AG04449 (cell line): ENCODE measurements around the gene POLR3H.

ENCODE experiments used
- CTCF ChIA-PET: fragments of 350-600 bp; formaldehyde crosslinking; extraction: SDS; loops from one replicate; lab custom pipeline; 2021; ENCODE audit warnings: antibody characterized with exemption; lab: Yijun Ruan, JAX
- POLR2A ChIA-PET: fragments of 400-600, 350-600 bp; formaldehyde crosslinking; extraction: SDS; loops from one replicate; lab custom pipeline; 2020; ENCODE audit warnings: antibody characterized with exemption, inconsistent platforms; lab: Yijun Ruan, JAX
- DNase-seq: peaks from one replicate; pipeline ENCODE4 v3.0.0-alpha.2; 2010; ENCODE audit warnings: low read depth, low spot score
- H3K4me3 ChIP-seq: 2 replicates; pipeline ENCODE4 v1.5.1; 2011; ENCODE audit warnings: low read depth, mild to moderate bottlenecking, control low read depth, low read length
- TF ChIP-seq, protein P1 (sequence below): IDR thresholded peaks from one replicate; pipeline ENCODE4 v1.5.1; 2011; ENCODE audit warnings: mild to moderate bottlenecking, moderate library complexity, low read length, control low read depth, inconsistent platforms; ENCODE audit not compliant: insufficient read depth; ENCODE audit errors: missing control alignments

Gene POLR3H

DNA sequence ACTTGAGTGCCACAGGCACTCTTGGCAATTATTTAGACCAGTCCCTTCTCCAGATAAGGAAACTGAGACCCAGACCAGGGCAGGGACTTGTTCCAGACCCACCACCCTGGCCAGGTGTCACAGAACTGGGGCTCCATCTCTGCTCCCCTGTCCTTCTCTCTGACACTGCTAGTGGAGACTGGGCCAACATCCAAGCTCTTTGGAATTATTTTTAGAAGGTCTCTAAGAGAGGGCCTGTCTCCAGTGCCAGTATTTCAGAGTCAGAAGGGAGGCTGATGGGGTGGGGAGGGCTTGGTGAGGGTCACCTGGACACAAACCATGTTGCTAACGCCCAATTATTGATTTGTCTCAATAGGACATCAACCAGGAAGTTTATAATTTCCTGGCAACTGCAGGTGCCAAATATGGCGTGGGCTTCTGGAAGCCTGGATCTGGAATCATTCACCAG lies 32.7 kb downstream of the POLR3H start:
- POLR2A ChIA-PET = interaction anchor here (0.7 kb wide), 1 partner anchor 12 kb away, joined by 3 read pairs; no protein-coding TSS in a partner anchor
- no peak for DNase-seq
- H3K4me3 ChIP-seq = no peak overlapping the region
- CTCF ChIA-PET = interaction anchor here (1.2 to 1.5 kb wide), 3 partner anchors 10 to 31 kb away, joined by 3 to 4 read pairs (median 3); no protein-coding TSS in a partner anchor
- TF ChIP-seq, protein P1, sequence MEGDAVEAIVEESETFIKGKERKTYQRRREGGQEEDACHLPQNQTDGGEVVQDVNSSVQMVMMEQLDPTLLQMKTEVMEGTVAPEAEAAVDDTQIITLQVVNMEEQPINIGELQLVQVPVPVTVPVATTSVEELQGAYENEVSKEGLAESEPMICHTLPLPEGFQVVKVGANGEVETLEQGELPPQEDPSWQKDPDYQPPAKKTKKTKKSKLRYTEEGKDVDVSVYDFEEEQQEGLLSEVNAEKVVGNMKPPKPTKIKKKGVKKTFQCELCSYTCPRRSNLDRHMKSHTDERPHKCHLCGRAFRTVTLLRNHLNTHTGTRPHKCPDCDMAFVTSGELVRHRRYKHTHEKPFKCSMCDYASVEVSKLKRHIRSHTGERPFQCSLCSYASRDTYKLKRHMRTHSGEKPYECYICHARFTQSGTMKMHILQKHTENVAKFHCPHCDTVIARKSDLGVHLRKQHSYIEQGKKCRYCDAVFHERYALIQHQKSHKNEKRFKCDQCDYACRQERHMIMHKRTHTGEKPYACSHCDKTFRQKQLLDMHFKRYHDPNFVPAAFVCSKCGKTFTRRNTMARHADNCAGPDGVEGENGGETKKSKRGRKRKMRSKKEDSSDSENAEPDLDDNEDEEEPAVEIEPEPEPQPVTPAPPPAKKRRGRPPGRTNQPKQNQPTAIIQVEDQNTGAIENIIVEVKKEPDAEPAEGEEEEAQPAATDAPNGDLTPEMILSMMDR = no peak

- H3K4me3 ChIP-seq = no peak overlapping the region
- no peak for DNase-seq
- ChIA-PET CTCF (interaction anchor here (1.0 to 1.7 kb wide), 3 partner anchors 9 to 14 kb away, joined by 3 to 7 read pairs (median 3); no protein-coding TSS in a partner anchor), POLR2A (no interaction called here)
- TF ChIP-seq, protein P1 = no peak
Measured at GRCh38 chr22:41508770-41509170, 35.5 kb downstream of the POLR3H start.

DNA sequence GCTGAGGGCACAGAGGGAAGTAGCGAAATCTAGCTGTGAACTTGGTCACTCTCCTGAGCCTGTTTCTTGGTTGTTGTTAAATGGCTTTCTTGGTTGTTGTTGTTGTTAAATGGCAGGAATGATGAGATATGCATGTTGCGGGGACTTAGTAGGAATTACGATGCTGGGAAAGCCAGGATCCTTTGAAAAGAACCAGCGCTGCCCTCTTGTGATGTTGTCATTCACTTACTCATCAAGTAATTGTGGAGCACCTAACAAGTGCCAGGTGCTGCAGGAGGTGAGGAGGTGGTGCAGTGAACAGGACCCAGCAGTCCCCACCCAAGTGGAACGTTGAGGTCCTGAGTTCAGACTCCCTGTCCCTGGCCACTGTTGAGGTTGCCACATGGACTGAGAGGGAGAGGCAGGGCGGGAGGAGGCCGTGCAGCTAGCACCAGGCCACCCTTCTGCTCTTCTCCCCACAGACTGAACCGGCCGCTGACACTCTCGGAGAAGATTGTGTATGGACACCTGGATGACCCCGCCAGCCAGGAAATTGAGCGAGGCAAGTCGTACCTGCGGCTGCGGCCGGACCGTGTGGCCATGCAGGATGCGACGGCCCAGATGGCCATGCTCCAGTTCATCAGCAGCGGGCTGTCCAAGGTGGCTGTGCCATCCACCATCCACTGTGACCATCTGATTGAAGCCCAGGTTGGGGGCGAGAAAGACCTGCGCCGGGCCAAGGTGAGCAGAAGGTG lies 36.8 kb downstream of the POLR3H start:
- TF ChIP-seq, protein P1 = no peak
- ChIA-PET CTCF (interaction anchor here (0.7 to 4.2 kb wide), 2 partner anchors 9 kb away, joined by 3 to 37 read pairs; no protein-coding TSS in a partner anchor), POLR2A (no interaction called here)
- no peak overlapping the region for H3K4me3 ChIP-seq
- DNase-seq = no peak

DNA sequence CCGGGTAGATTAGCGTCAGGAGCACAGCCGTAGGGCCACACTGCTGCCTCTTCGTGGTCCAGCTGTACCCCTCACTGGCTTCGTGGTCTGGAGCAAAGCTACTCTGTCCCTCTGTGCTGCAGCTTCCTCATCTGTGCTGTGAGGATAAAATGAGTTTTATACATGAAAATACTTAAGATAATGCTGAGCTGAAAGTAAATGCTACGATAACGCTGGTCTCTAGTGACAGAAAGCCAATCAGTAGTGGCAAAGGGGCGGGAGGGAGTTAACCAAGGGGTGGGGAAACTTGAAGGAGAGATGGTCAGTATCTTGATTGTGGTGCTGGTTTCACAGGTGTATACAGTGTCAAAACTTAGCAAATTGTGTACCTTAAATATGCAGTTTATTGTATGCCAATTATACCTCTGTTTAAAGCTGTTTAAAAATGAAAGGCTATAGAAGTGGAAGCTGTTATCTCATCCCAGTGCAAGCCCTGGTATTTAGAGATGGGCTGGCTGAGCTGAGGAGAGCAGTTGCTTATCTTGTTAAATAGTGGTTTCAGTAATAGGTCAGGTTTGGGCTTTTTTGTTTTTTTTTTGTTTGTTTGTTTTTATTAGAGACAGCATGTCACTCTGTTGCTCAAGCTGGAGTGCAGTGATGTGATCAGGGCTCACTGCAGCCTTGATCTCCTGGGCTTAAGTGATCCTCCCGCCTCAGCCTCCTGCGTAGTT lies 38.6 kb downstream of the POLR3H start:
- no peak for DNase-seq
- no peak overlapping the region for H3K4me3 ChIP-seq
- TF ChIP-seq, protein P1 = no peak
- ChIA-PET CTCF (interaction anchor here (1.1 to 4.2 kb wide), 5 partner anchors 9 to 102 kb away, joined by 3 to 37 read pairs (median 6); no protein-coding TSS in a partner anchor), POLR2A (no interaction called here)

DNA sequence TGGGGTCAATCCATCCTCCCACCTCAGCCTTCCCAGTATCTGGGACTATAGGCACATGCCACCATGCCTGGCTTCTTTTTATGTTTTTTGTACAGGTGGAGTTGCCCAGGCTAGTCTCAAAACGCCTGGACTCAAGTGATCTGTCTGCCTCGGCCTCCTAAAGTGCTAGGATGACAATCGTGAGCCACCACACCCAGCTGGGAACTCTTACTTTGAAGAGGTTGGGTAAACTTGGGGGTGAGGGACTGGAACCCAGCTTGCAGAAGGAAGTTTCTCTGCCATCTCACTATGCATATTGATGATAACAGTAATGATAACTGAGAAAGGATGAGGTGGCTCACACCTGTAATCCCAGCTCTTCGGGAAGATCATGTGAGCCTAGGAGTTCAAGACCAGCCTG lies 39.5 kb downstream of the POLR3H start:
- CTCF ChIA-PET = interaction anchor here (1.1 to 4.2 kb wide), 4 partner anchors 12 to 101 kb away, joined by 3 to 37 read pairs (median 6); no protein-coding TSS in a partner anchor
- no peak for DNase-seq
- no peak overlapping the region for H3K4me3 ChIP-seq
- POLR2A ChIA-PET = no interaction called here
- TF ChIP-seq, protein P1 = no peak

- TF ChIP-seq, protein P1 = no peak
- H3K4me3 ChIP-seq = no peak overlapping the region
- DNase-seq = no peak
- CTCF ChIA-PET = interaction anchor here (1.5 to 4.2 kb wide), 3 partner anchors 13 to 101 kb away, joined by 6 to 37 read pairs (median 7); no protein-coding TSS in a partner anchor
- POLR2A ChIA-PET = no interaction called here
Measured at GRCh38 chr22:41504397-41504796, 39.9 kb downstream of the POLR3H start.
